ENCODE results near the gene ZNF337. TPM values are rescaled to one million over a fixed set of nuclear protein-coding genes. Genes with fewer than 3 reads are reported as not detected.

ZNF337 gene
- total and polyA plus RNA-seq, 2 of the 13 experiments (the other 11 are each of a cell fraction or from before 2014, with no cell fraction given) = 17.0 to 19.6 TPM

GRCh38 chr20:25683050-25683449 is 13.6 kb downstream of the ZNF337 start:
- no peak overlapping the region for H3K4me3 ChIP-seq (replicated peaks in 1 of 3; ENCODE audit: insufficient read depth in 1 of 3, low read depth in 2 of 3, low read length in 3 of 3)
- no peaks in the 10 kb centered on the region for H4K20me1 ChIP-seq (ENCODE audit: insufficient read depth, low read length)
- H3K79me2 ChIP-seq (ENCODE audit: insufficient read depth, low read length) = no peaks in the 10 kb centered on the region
- H3K27me3 ChIP-seq (ENCODE audit: control insufficient read depth in 1 of 2, insufficient read depth in 2 of 2, low read length in 2 of 2) = no peaks in the 10 kb centered on the region
- POLR2A ChIA-PET = no interaction called here
- H3K9ac ChIP-seq (ENCODE audit: insufficient read depth, low read depth, low read length) = no peak overlapping the region
- H3K27ac ChIP-seq (ENCODE audit: extremely low read length, insufficient read depth, low read length) = no peak overlapping the region
- FAIRE-seq = no peak
- no TSS peak for BruUV-seq (replicated peaks)
- in situ Hi-C loops (cut with HindIII; ENCODE audit: extremely low pct_ligation_motif_present, low pct_unique_long_range_greater_than_20kb) (no loop called here), intact Hi-C loops (cut with micrococcal nuclease; ENCODE audit: unreplicated experiment) (no loop called here)
- CTCF ChIA-PET (ENCODE audit: low intra/inter-chr PET ratio, low total read pairs) = no interaction called here
- H3K9me3 ChIP-seq (ENCODE audit: low read length) = no peaks in the 10 kb centered on the region
- no peaks in the 10 kb centered on the region for H3K4me1 ChIP-seq (ENCODE audit: insufficient read depth, low read length)
- WGBS (ENCODE audit: low lambda C conversion rate) = 95% methylated on average over 2 of the region's 2 CpGs
- no peak overlapping the region for H3K4me2 ChIP-seq (ENCODE audit: low read depth, low read length)
- TF ChIP-seq FOXJ3 (CRISPR knock-in tag; IDR thresholded peaks at IDR 0.05; ENCODE audit: borderline replicate concordance) (no peak), CREB1 (IDR thresholded peaks at IDR 0.05) (peak; percentile 86), CREB1 (CRISPR knock-in tag; IDR thresholded peaks at IDR 0.05) (no peak), PAF1 (CRISPR knock-in tag; IDR thresholded peaks at IDR 0.05) (no peak)
- DNase-seq (ENCODE audit: low spot score) = no peak
- no peak overlapping the region for H2AFZ ChIP-seq (ENCODE audit: low read length)
- H3K36me3 ChIP-seq (replicated peaks in 1 of 2; ENCODE audit: control insufficient read depth in 1 of 2, insufficient read depth in 2 of 2, low read length in 2 of 2) = peaks cover 6 to 22% of the 10 kb centered on the region in 2 experiments; a peak in 4 of 5 replicates
- no peak for ATAC-seq

- Histone ChIP-seq H3K79me2 (ENCODE audit: insufficient read depth, low read length) (no peaks in the 10 kb centered on the region), H3K9me3 (ENCODE audit: low read length) (no peaks in the 10 kb centered on the region), H4K20me1 (ENCODE audit: insufficient read depth, low read length) (no peaks in the 10 kb centered on the region), H3K4me3 (replicated peaks in 1 of 3; ENCODE audit: insufficient read depth in 1 of 3, low read depth in 2 of 3, low read length in 3 of 3) (no peak overlapping the region), H3K27ac (ENCODE audit: extremely low read length, insufficient read depth, low read length) (no peak overlapping the region), H3K4me1 (ENCODE audit: insufficient read depth, low read length) (peaks cover 4% of the 10 kb centered on the region), H3K9ac (ENCODE audit: insufficient read depth, low read depth, low read length) (no peak overlapping the region), H3K36me3 (replicated peaks in 1 of 2; ENCODE audit: control insufficient read depth in 1 of 2, insufficient read depth in 2 of 2, low read length in 2 of 2) (peaks cover 17 to 53% of the 10 kb centered on the region in 2 experiments), H3K27me3 (ENCODE audit: control insufficient read depth in 1 of 2, insufficient read depth in 2 of 2, low read length in 2 of 2) (no peaks in the 10 kb centered on the region), H2AFZ (ENCODE audit: low read length) (no peak overlapping the region), H3K4me2 (ENCODE audit: low read depth, low read length) (no peak overlapping the region)
- intact Hi-C loops (cut with micrococcal nuclease; ENCODE audit: unreplicated experiment) = loop anchor here (10.0 kb wide), 1 partner anchor 151 kb away; no protein-coding TSS in a partner anchor
- ChIA-PET POLR2A (no interaction called here), CTCF (ENCODE audit: low intra/inter-chr PET ratio, low total read pairs) (no interaction called here)
- peak; percentile 64 for ATAC-seq
- WGBS (ENCODE audit: low lambda C conversion rate) = 97% methylated on average over 10 of the region's 10 CpGs
- no peak for FAIRE-seq
- DNase-seq (ENCODE audit: low spot score) = peak; percentile 52
- BruUV-seq (replicated peaks) = no TSS peak
- in situ Hi-C loops (cut with HindIII; ENCODE audit: extremely low pct_ligation_motif_present, low pct_unique_long_range_greater_than_20kb) = no loop called here
- TF ChIP-seq NFE2L2 (IDR thresholded peaks at IDR 0.05; ENCODE audit: low read length) (0 out of 2 replicates have a peak, but pooled peaks have one; percentile 16), BRCA1 (CRISPR knock-in tag; IDR thresholded peaks at IDR 0.05) (no peak), ZSCAN29 (CRISPR knock-in tag; conservative IDR thresholded peaks at IDR 0.05) (no peak), MAFK (conservative IDR thresholded peaks at IDR 0.05 in 1 of 2, IDR thresholded peaks at IDR 0.05 in 1 of 2; ENCODE audit: low read length in 2 of 2) (peak; percentile 91 to 92), KDM2A (CRISPR knock-in tag; IDR thresholded peaks at IDR 0.05; ENCODE audit: borderline replicate concordance, low read depth) (peak; percentile 28; the same call in 1 of the 2 replicates), MAFF (IDR thresholded peaks at IDR 0.05; ENCODE audit: low read depth, low read length) (peak; percentile 89), CEBPB (IDR thresholded peaks at IDR 0.05; ENCODE audit: borderline replicate concordance, low read depth, low read length) (0 out of 2 replicates have a peak, but pooled peaks have one; percentile 7), NFE2 (CRISPR knock-in tag; IDR thresholded peaks at IDR 0.05) (peak; percentile 66; the same call in 1 of the 2 replicates), ZNF276 (CRISPR knock-in tag; IDR thresholded peaks at IDR 0.05; ENCODE audit: low read depth) (no peak), FOSL2 (CRISPR knock-in tag; IDR thresholded peaks at IDR 0.05) (peak; percentile 82)
These were observed 20.4 kb downstream of the ZNF337 start for GRCh38 chr20:25676164-25676809.
